Activated CD4-positive, alpha-beta T cell treated with anti-CD3 and anti-CD28 coated beads, Interleukin-2, amount 10 ng/mL, durations not matched to agents 7 days and 5 days (primary cell): Measurements from ENCODE around the gene SPARC. TPM values are rescaled to one million over a fixed set of nuclear protein-coding genes. Genes with fewer than 3 reads are reported as not detected.

Experiments
- CTCF ChIA-PET: fragments of 350-600 bp; sonication (Branson Sonifier 250); formaldehyde crosslinking; loops from one replicate; lab custom pipeline; 2021; ENCODE audit warnings: antibody characterized with exemption; lab: Charles Lee
- POLR2A ChIA-PET: fragments of 350-600 bp; sonication (Branson Sonifier 250); formaldehyde crosslinking; loops from one replicate; lab custom pipeline; 2021; ENCODE audit warnings: antibody characterized with exemption; lab: Charles Lee
- DNase-seq: peaks from one replicate; pipeline ENCODE4 v3.0.0-alpha.2; 2020
- H3K27ac Mint-ChIP-seq: one replicate; pipeline ENCODE4 v1.8.0; 2021; ENCODE audit warnings: mild to moderate bottlenecking, moderate library complexity, mixed read lengths
- H3K27me3 Mint-ChIP-seq: one replicate; pipeline ENCODE4 v1.8.0; 2021; ENCODE audit warnings: mixed read lengths
- H3K36me3 Mint-ChIP-seq: one replicate; pipeline ENCODE4 v1.8.0; 2021; ENCODE audit warnings: low read depth, mixed read lengths
- H3K4me1 Mint-ChIP-seq: one replicate; pipeline ENCODE4 v1.8.0; 2021; ENCODE audit warnings: mixed read lengths
- H3K4me3 Mint-ChIP-seq: one replicate; pipeline ENCODE4 v1.8.0; 2021; ENCODE audit warnings: mild to moderate bottlenecking, moderate library complexity, mixed read lengths
- H3K9me3 Mint-ChIP-seq: one replicate; pipeline ENCODE4 v1.8.0; 2021; ENCODE audit warnings: mixed read lengths
- total RNA-seq, 2 experiments: library from RNA; stranded (reverse); gene quantifications; one replicate each; pipeline ENCODE4 v1.2.3, GENCODE V29; 2021

The SPARC gene
- total RNA-seq, 2 experiments from 2014 or later, result 0.27 to 1.1 TPM

GRCh38 chr5:151638619-151639018 is 48.1 kb downstream of the SPARC start:
- no peak overlapping the region for H3K4me3 Mint-ChIP-seq
- no peaks in the 10 kb centered on the region for H3K36me3 Mint-ChIP-seq
- H3K27ac Mint-ChIP-seq, result no peak overlapping the region
- POLR2A ChIA-PET, result no interaction called here
- H3K9me3 Mint-ChIP-seq, result no peaks in the 10 kb centered on the region
- peaks cover 7% of the 10 kb centered on the region for H3K4me1 Mint-ChIP-seq
- CTCF ChIA-PET, result interaction anchor here (1.9 kb wide), 1 partner anchor 13 kb away, joined by 8 read pairs; no protein-coding TSS in a partner anchor
- DNase-seq, result no peak
- H3K27me3 Mint-ChIP-seq, result peaks cover 7% of the 10 kb centered on the region

- no peaks in the 10 kb centered on the region for H3K36me3 Mint-ChIP-seq
- peaks cover 7% of the 10 kb centered on the region for H3K27me3 Mint-ChIP-seq
- H3K4me3 Mint-ChIP-seq, result no peak overlapping the region
- ChIA-PET POLR2A (no interaction called here), CTCF (interaction anchor here (1.5 to 1.9 kb wide), 2 partner anchors 12 to 14 kb away, joined by 3 to 8 read pairs; no protein-coding TSS in a partner anchor)
- H3K27ac Mint-ChIP-seq, result no peak overlapping the region
- no peaks in the 10 kb centered on the region for H3K9me3 Mint-ChIP-seq
- H3K4me1 Mint-ChIP-seq, result peaks cover 7% of the 10 kb centered on the region
- DNase-seq, result no peak
Measured at GRCh38 chr5:151637676-151638075, 49.0 kb downstream of the SPARC start.

- ChIA-PET POLR2A (no interaction called here), CTCF (interaction anchor here (0.8 to 1.2 kb wide), 2 partner anchors 18 to 137 kb away, joined by 3 to 5 read pairs; no protein-coding TSS in a partner anchor)
- no peak for DNase-seq
- H3K4me1 Mint-ChIP-seq, result no peaks in the 10 kb centered on the region
- H3K4me3 Mint-ChIP-seq, result no peak overlapping the region
- H3K27me3 Mint-ChIP-seq, result peaks cover 9% of the 10 kb centered on the region
- no peaks in the 10 kb centered on the region for H3K9me3 Mint-ChIP-seq
- H3K27ac Mint-ChIP-seq, result no peak overlapping the region
- H3K36me3 Mint-ChIP-seq, result no peaks in the 10 kb centered on the region
Measured at GRCh38 chr5:151633892-151634291, 52.8 kb downstream of the SPARC start.

- no peak for DNase-seq
- H3K27me3 Mint-ChIP-seq, result peaks cover 9% of the 10 kb centered on the region
- no peaks in the 10 kb centered on the region for H3K4me1 Mint-ChIP-seq
- H3K27ac Mint-ChIP-seq, result no peak overlapping the region
- no peak overlapping the region for H3K4me3 Mint-ChIP-seq
- no peaks in the 10 kb centered on the region for H3K36me3 Mint-ChIP-seq
- POLR2A ChIA-PET, result no interaction called here
- CTCF ChIA-PET, result interaction anchor here (1.2 kb wide), 1 partner anchor 19 kb away, joined by 5 read pairs; no protein-coding TSS in a partner anchor
- H3K9me3 Mint-ChIP-seq, result no peaks in the 10 kb centered on the region
Measured at GRCh38 chr5:151632941-151633340, 53.8 kb downstream of the SPARC start.

- no peaks in the 10 kb centered on the region for H3K36me3 Mint-ChIP-seq
- POLR2A ChIA-PET, result no interaction called here
- H3K27ac Mint-ChIP-seq, result no peak overlapping the region
- H3K4me1 Mint-ChIP-seq, result no peaks in the 10 kb centered on the region
- no peak overlapping the region for H3K4me3 Mint-ChIP-seq
- peaks cover 9% of the 10 kb centered on the region for H3K27me3 Mint-ChIP-seq
- H3K9me3 Mint-ChIP-seq, result no peaks in the 10 kb centered on the region
- DNase-seq, result no peak
- CTCF ChIA-PET, result no interaction called here
Measured at GRCh38 chr5:151632524-151632923, 54.2 kb downstream of the SPARC start.

GRCh38 chr5:151631941-151632340 is 54.8 kb downstream of the SPARC start:
- CTCF ChIA-PET, result interaction anchor here (0.6 kb wide), 1 partner anchor 167 kb away, joined by 3 read pairs; no protein-coding TSS in a partner anchor
- POLR2A ChIA-PET, result no interaction called here
- no peaks in the 10 kb centered on the region for H3K4me1 Mint-ChIP-seq
- no peak overlapping the region for H3K27ac Mint-ChIP-seq
- no peak overlapping the region for H3K4me3 Mint-ChIP-seq
- H3K27me3 Mint-ChIP-seq, result peaks cover 9% of the 10 kb centered on the region
- no peaks in the 10 kb centered on the region for H3K9me3 Mint-ChIP-seq
- DNase-seq, result no peak
- no peaks in the 10 kb centered on the region for H3K36me3 Mint-ChIP-seq

DNA sequence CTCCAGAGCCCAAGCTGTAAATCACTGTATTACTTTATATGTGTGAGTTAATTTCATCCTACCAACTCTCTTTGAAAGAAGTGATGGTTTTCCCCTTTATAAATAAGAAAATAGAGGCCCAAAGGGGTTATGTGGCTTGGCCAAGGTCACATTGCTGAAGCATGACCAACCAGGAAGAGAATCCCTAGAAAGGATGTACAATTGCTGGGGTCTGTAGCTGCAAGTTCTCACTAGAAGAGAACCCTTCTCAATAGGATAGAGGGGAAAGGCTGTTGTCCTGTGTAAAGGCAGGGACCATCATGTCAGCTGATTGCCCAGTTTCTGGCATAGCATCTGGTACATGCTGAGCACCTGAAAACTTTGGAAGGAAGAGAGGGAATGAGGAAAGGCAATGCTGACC is 56.6 kb downstream of the SPARC start:
- POLR2A ChIA-PET, result no interaction called here
- Mint-ChIP-seq H3K4me3 (no peak overlapping the region), H3K36me3 (no peaks in the 10 kb centered on the region)

DNA sequence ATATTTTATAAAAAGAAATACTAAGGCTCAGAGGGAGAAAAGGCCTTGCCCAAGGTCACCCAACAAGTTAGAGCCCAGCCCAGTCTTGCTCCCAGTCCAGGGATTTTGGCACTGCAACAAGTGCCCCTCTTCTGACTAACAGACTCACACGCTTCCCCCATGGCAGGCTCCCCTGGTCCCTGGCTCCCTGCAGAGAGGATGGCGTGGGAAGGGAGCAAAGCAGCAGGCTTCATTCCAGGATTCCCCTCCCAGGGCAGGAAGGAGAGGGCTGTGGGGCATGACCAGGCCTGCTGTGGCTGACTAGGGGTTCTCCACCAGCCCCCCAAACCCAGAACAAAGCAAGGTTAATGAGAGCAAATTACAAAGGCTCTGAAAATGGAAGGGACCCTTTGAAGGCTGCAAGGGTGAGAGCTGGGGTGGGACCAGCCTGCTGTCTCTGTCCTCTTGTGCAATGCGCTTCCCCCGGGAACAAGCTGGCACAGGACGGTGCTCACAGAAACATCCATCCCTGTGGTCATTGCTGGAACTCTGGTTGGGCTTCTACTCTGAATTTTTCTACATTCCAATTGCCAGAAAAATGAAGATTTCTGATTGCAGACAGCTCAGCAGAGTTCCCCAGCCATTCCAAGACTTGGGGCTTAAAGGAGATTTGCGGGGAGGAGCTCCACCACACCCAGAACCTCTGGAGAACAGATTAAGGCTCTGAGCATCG is 58.4 kb downstream of the SPARC start:
- Mint-ChIP-seq H3K36me3 (no peaks in the 10 kb centered on the region), H3K27me3 (peaks cover 1% of the 10 kb centered on the region), H3K9me3 (no peaks in the 10 kb centered on the region), H3K4me3 (no peak overlapping the region), H3K27ac (no peak overlapping the region), H3K4me1 (no peaks in the 10 kb centered on the region)
- DNase-seq, result no peak
- POLR2A ChIA-PET, result no interaction called here
- CTCF ChIA-PET, result no interaction called here

More for the DNA sequence above, 56.6 kb downstream of the SPARC start:
- Mint-ChIP-seq H3K27ac (no peak overlapping the region), H3K9me3 (no peaks in the 10 kb centered on the region), H3K4me1 (no peaks in the 10 kb centered on the region), H3K27me3 (peaks cover 5% of the 10 kb centered on the region)
- DNase-seq, result no peak
- CTCF ChIA-PET, result no interaction called here

DNA sequence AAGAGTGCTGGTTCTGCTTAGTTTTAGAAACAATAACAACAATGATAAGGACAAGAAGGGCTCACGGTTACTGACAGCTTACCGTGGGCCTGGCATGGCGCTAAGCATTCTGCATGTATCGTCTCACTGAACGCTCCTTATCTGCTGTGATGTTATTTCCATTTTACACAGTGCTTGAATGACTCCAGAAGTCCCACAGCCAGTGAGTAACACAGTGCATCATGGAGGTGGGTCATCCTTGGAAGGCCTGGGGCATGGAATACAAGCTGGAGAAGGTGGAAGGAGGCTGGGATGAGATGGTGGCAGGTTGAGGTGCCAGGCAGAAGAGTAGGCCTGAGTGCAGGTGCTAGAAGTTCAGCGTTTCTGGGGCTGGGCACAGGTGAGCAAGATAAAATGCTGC is 59.1 kb downstream of the SPARC start:
- DNase-seq, result no peak
- no peak overlapping the region for H3K27ac Mint-ChIP-seq
- CTCF ChIA-PET, result interaction anchor here (1.2 to 1.9 kb wide), 2 partner anchors 10 to 19 kb away, joined by 3 to 7 read pairs; no protein-coding TSS in a partner anchor
- H3K4me1 Mint-ChIP-seq, result no peaks in the 10 kb centered on the region
- H3K36me3 Mint-ChIP-seq, result no peaks in the 10 kb centered on the region
- peaks cover 1% of the 10 kb centered on the region for H3K27me3 Mint-ChIP-seq
- H3K9me3 Mint-ChIP-seq, result no peaks in the 10 kb centered on the region
- H3K4me3 Mint-ChIP-seq, result no peak overlapping the region
- POLR2A ChIA-PET, result no interaction called here

- ChIA-PET POLR2A (no interaction called here), CTCF (interaction anchor here (0.7 to 1.9 kb wide), 4 partner anchors 12 to 160 kb away, joined by 3 to 6 read pairs (median 4); no protein-coding TSS in a partner anchor)
- Mint-ChIP-seq H3K4me1 (no peaks in the 10 kb centered on the region), H3K9me3 (no peaks in the 10 kb centered on the region), H3K36me3 (no peaks in the 10 kb centered on the region), H3K27me3 (peaks cover 1% of the 10 kb centered on the region), H3K27ac (no peak overlapping the region), H3K4me3 (no peak overlapping the region)
- DNase-seq, result no peak
Measured at GRCh38 chr5:151625285-151625684, 61.4 kb downstream of the SPARC start.

GRCh38 chr5:151624476-151624875 is 62.2 kb downstream of the SPARC start:
- no peaks in the 10 kb centered on the region for H3K4me1 Mint-ChIP-seq
- CTCF ChIA-PET, result interaction anchor here (1.1 to 1.9 kb wide), 3 partner anchors 12 to 136 kb away, joined by 3 to 6 read pairs (median 4); no protein-coding TSS in a partner anchor
- no peaks in the 10 kb centered on the region for H3K9me3 Mint-ChIP-seq
- H3K36me3 Mint-ChIP-seq, result no peaks in the 10 kb centered on the region
- POLR2A ChIA-PET, result no interaction called here
- no peak overlapping the region for H3K4me3 Mint-ChIP-seq
- no peaks in the 10 kb centered on the region for H3K27me3 Mint-ChIP-seq
- DNase-seq, result no peak
- H3K27ac Mint-ChIP-seq, result no peak overlapping the region

GRCh38 chr5:151622367-151623088 is 64.2 kb downstream of the SPARC start:
- H3K27ac Mint-ChIP-seq, result no peak overlapping the region
- H3K4me3 Mint-ChIP-seq, result no peak overlapping the region
- H3K36me3 Mint-ChIP-seq, result no peaks in the 10 kb centered on the region
- no peaks in the 10 kb centered on the region for H3K4me1 Mint-ChIP-seq
- no peak for DNase-seq
- ChIA-PET POLR2A (no interaction called here), CTCF (interaction anchor here (1.3 to 1.8 kb wide), 2 partner anchors 8 to 17 kb away, joined by 3 to 5 read pairs; no protein-coding TSS in a partner anchor)
- H3K27me3 Mint-ChIP-seq, result no peaks in the 10 kb centered on the region
- no peaks in the 10 kb centered on the region for H3K9me3 Mint-ChIP-seq

DNA sequence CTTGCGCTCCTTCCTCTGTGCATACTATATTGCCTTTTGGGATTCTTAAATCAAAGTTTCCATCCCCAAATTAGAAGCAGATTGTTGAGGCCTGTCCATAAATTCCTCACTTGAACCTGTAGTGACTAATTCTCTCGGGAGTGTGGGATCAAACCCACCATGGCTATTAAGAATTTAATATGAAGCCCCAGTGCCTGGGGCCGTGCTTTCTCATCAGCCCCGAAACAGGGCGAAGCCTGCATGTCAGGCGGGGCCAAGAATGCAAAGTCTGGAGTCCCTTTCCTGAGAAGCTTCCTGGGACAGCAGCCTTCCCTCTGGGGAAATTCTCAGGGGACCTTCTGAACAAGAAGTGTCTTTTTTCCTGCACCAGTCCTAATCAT is 66.3 kb downstream of the SPARC start:
- peaks cover 4% of the 10 kb centered on the region for H3K4me1 Mint-ChIP-seq
- peaks cover 3% of the 10 kb centered on the region for H3K27me3 Mint-ChIP-seq
- no peaks in the 10 kb centered on the region for H3K36me3 Mint-ChIP-seq
- no peaks in the 10 kb centered on the region for H3K9me3 Mint-ChIP-seq
- no peak for DNase-seq
- H3K4me3 Mint-ChIP-seq, result no peak overlapping the region
- CTCF ChIA-PET, result interaction anchor here (1.2 kb wide), 1 partner anchor 9 kb away, joined by 3 read pairs; no protein-coding TSS in a partner anchor
- POLR2A ChIA-PET, result no interaction called here
- no peak overlapping the region for H3K27ac Mint-ChIP-seq
